SK-N-MC (cell line): Measurements from ENCODE around the gene CACNA2D4.

ENCODE experiments used
- EZH2 ChIP-seq: fragments of 200-600 bp; sonication (generic); IDR thresholded peaks from one replicate; pipeline ENCODE4 v1.6.1; 2017; ENCODE audit warnings: antibody characterized with exemption
- POLR2AphosphoS5 ChIP-seq: IDR thresholded peaks from 2 replicates; pipeline ENCODE4 v1.6.1; 2012; ENCODE audit warnings: mild to moderate bottlenecking, low read depth, low read length, borderline replicate concordance

DNA sequence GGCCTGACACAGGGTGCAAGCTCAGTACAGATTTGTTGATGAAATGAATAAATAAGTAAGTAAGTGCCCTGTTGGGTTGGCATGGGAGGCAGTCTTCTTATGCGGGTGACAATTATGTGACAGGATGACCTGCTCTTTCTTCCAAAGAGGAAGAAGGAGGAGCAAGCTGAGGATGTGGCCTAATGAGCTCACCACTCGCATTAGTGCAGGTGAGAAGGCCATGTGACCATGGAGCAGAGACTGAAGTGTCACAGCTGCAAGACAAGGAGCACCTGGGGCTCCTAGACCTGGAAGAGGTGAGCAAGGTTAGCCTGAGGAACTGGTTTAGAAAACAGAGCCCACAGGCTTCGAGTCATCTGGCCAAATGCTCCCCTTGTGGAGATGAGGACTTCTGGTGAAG, 63.2 kb downstream of the CACNA2D4 start:
- TF ChIP-seq EZH2, result no peak
- no peak for TF ChIP-seq POLR2AphosphoS5
